ENCODE measurements around the gene RFXAP. TPM values are rescaled to one million over a fixed set of nuclear protein-coding genes. Genes with fewer than 3 reads are reported as not detected.

The RFXAP gene
- total RNA-seq, 1 donor from 2014 or later, result 19.0 TPM

- Mint-ChIP-seq H3K36me3 (ENCODE audit: low read depth) (no peaks in the 10 kb centered on the region), H3K4me1 (ENCODE audit: low read depth) (peaks cover 11% of the 10 kb centered on the region), H3K27ac (peak overlapping the region; percentile 64), H3K27me3 (ENCODE audit: insufficient read depth) (peaks cover 2% of the 10 kb centered on the region), H3K4me3 (no peak overlapping the region), H3K9me3 (no peaks in the 10 kb centered on the region)
- no peak for DNase-seq (ENCODE audit: low spot score)
- intact Hi-C loops (cut with micrococcal nuclease), result loop anchor here (5.0 kb wide), 2 partner anchors 140 to 205 kb away; partner anchors contain the start of gene ALG5
Observed at GRCh38 chr13:36857253-36857652, 38.2 kb downstream of the RFXAP start.

- Mint-ChIP-seq H3K4me1 (ENCODE audit: low read depth) (peaks cover 18% of the 10 kb centered on the region), H3K4me3 (no peak overlapping the region), H3K27me3 (ENCODE audit: insufficient read depth) (peaks cover 2% of the 10 kb centered on the region), H3K36me3 (ENCODE audit: low read depth) (no peaks in the 10 kb centered on the region), H3K27ac (no peak overlapping the region), H3K9me3 (no peaks in the 10 kb centered on the region)
- intact Hi-C loops (cut with micrococcal nuclease), result loop anchor here (1.0 to 5.0 kb wide), 3 partner anchors 123 to 204 kb away; partner anchors contain the start of gene ALG5
- no peak for DNase-seq (ENCODE audit: low spot score)
Observed at GRCh38 chr13:36858290-36858689, 39.3 kb downstream of the RFXAP start.

- Mint-ChIP-seq H3K9me3 (no peaks in the 10 kb centered on the region), H3K4me3 (no peak overlapping the region), H3K4me1 (ENCODE audit: low read depth) (peaks cover 18% of the 10 kb centered on the region), H3K27ac (no peak overlapping the region), H3K36me3 (ENCODE audit: low read depth) (no peaks in the 10 kb centered on the region), H3K27me3 (ENCODE audit: insufficient read depth) (peaks cover 5% of the 10 kb centered on the region)
- intact Hi-C loops (cut with micrococcal nuclease), result loop anchor here (5.0 kb wide), 2 partner anchors 138 to 203 kb away; partner anchors contain the start of gene ALG5
- no peak for DNase-seq (ENCODE audit: low spot score)
Observed at GRCh38 chr13:36859259-36859658, 40.2 kb downstream of the RFXAP start.

- Mint-ChIP-seq H3K27ac (no peak overlapping the region), H3K27me3 (ENCODE audit: insufficient read depth) (peaks cover 19% of the 10 kb centered on the region), H3K36me3 (ENCODE audit: low read depth) (no peaks in the 10 kb centered on the region), H3K4me1 (ENCODE audit: low read depth) (peaks cover 17% of the 10 kb centered on the region), H3K9me3 (no peaks in the 10 kb centered on the region), H3K4me3 (no peak overlapping the region)
- intact Hi-C loops (cut with micrococcal nuclease), result no loop called here
- no peak for DNase-seq (ENCODE audit: low spot score)
Observed at GRCh38 chr13:36862002-36862685, 43.1 kb downstream of the RFXAP start.

- no peaks in the 10 kb centered on the region for H3K9me3 Mint-ChIP-seq
- DNase-seq (ENCODE audit: low spot score), result no peak
- H3K27me3 Mint-ChIP-seq (ENCODE audit: insufficient read depth), result peaks cover 23% of the 10 kb centered on the region
- no peak overlapping the region for H3K4me3 Mint-ChIP-seq
- no peaks in the 10 kb centered on the region for H3K36me3 Mint-ChIP-seq (ENCODE audit: low read depth)
- H3K4me1 Mint-ChIP-seq (ENCODE audit: low read depth), result peaks cover 11% of the 10 kb centered on the region
- H3K27ac Mint-ChIP-seq, result no peak overlapping the region
- intact Hi-C loops (cut with micrococcal nuclease), result no loop called here
Observed at GRCh38 chr13:36862722-36863121, 43.7 kb downstream of the RFXAP start.

- intact Hi-C loops (cut with micrococcal nuclease), result no loop called here
- H3K36me3 Mint-ChIP-seq (ENCODE audit: low read depth), result no peaks in the 10 kb centered on the region
- DNase-seq (ENCODE audit: low spot score), result no peak
- H3K27ac Mint-ChIP-seq, result no peak overlapping the region
- peaks cover 11% of the 10 kb centered on the region for H3K4me1 Mint-ChIP-seq (ENCODE audit: low read depth)
- H3K9me3 Mint-ChIP-seq, result no peaks in the 10 kb centered on the region
- no peak overlapping the region for H3K4me3 Mint-ChIP-seq
- peaks cover 20% of the 10 kb centered on the region for H3K27me3 Mint-ChIP-seq (ENCODE audit: insufficient read depth)
Observed at GRCh38 chr13:36865265-36865664, 46.2 kb downstream of the RFXAP start.

GRCh38 chr13:36866232-36866631 is 47.2 kb downstream of the RFXAP start:
- intact Hi-C loops (cut with micrococcal nuclease), result no loop called here
- peaks cover 11% of the 10 kb centered on the region for H3K4me1 Mint-ChIP-seq (ENCODE audit: low read depth)
- no peak overlapping the region for H3K27ac Mint-ChIP-seq
- no peak overlapping the region for H3K4me3 Mint-ChIP-seq
- no peaks in the 10 kb centered on the region for H3K9me3 Mint-ChIP-seq
- H3K27me3 Mint-ChIP-seq (ENCODE audit: insufficient read depth), result peaks cover 20% of the 10 kb centered on the region
- no peak for DNase-seq (ENCODE audit: low spot score)
- H3K36me3 Mint-ChIP-seq (ENCODE audit: low read depth), result no peaks in the 10 kb centered on the region

- H3K4me3 Mint-ChIP-seq, result no peak overlapping the region
Observed at GRCh38 chr13:36870050-36870692, 51.1 kb downstream of the RFXAP start.

GRCh38 chr13:36872621-36873020 is 53.6 kb downstream of the RFXAP start:
- no peaks in the 10 kb centered on the region for H3K36me3 Mint-ChIP-seq (ENCODE audit: low read depth)
- H3K4me1 Mint-ChIP-seq (ENCODE audit: low read depth), result no peaks in the 10 kb centered on the region
- H3K9me3 Mint-ChIP-seq, result no peaks in the 10 kb centered on the region
- peak overlapping the region; percentile 3 for H3K27ac Mint-ChIP-seq
- intact Hi-C loops (cut with micrococcal nuclease), result no loop called here
- H3K27me3 Mint-ChIP-seq (ENCODE audit: insufficient read depth), result peaks cover 2% of the 10 kb centered on the region
- no peak for DNase-seq (ENCODE audit: low spot score)
- H3K4me3 Mint-ChIP-seq, result no peak overlapping the region

More at GRCh38 chr13:36870050-36870692, 51.1 kb downstream of the RFXAP start:
- no peaks in the 10 kb centered on the region for H3K36me3 Mint-ChIP-seq (ENCODE audit: low read depth)
- intact Hi-C loops (cut with micrococcal nuclease), result no loop called here
- H3K4me1 Mint-ChIP-seq (ENCODE audit: low read depth), result no peaks in the 10 kb centered on the region
- H3K27me3 Mint-ChIP-seq (ENCODE audit: insufficient read depth), result peaks cover 17% of the 10 kb centered on the region
- no peak for DNase-seq (ENCODE audit: low spot score)
- no peak overlapping the region for H3K27ac Mint-ChIP-seq
- H3K9me3 Mint-ChIP-seq, result no peaks in the 10 kb centered on the region

- Mint-ChIP-seq H3K4me1 (ENCODE audit: low read depth) (no peaks in the 10 kb centered on the region), H3K4me3 (no peak overlapping the region), H3K27ac (no peak overlapping the region), H3K27me3 (ENCODE audit: insufficient read depth) (peaks cover 2% of the 10 kb centered on the region), H3K9me3 (no peaks in the 10 kb centered on the region), H3K36me3 (ENCODE audit: low read depth) (no peaks in the 10 kb centered on the region)
- intact Hi-C loops (cut with micrococcal nuclease), result no loop called here
- no peak for DNase-seq (ENCODE audit: low spot score)
Observed at GRCh38 chr13:36875431-36875830, 56.4 kb downstream of the RFXAP start.

- intact Hi-C loops (cut with micrococcal nuclease), result no loop called here
- no peaks in the 10 kb centered on the region for H3K9me3 Mint-ChIP-seq
- no peaks in the 10 kb centered on the region for H3K36me3 Mint-ChIP-seq (ENCODE audit: low read depth)
- H3K27me3 Mint-ChIP-seq (ENCODE audit: insufficient read depth), result peaks cover 2% of the 10 kb centered on the region
- no peaks in the 10 kb centered on the region for H3K4me1 Mint-ChIP-seq (ENCODE audit: low read depth)
- H3K4me3 Mint-ChIP-seq, result no peak overlapping the region
- no peak overlapping the region for H3K27ac Mint-ChIP-seq
- no peak for DNase-seq (ENCODE audit: low spot score)
Observed at GRCh38 chr13:36875961-36876360, 56.9 kb downstream of the RFXAP start.
